Measurements from ENCODE around the gene AUTS2.
A peak's percentile ranks its signal among the peaks of the same experiment; 100 is the strongest.

AUTS2 gene

GRCh38 chr7:70540641-70541040 is 942.4 kb downstream of the AUTS2 start:
- no peak for DNase-seq

GRCh38 chr7:70542750-70543376 is 944.6 kb downstream of the AUTS2 start:
- no peak for DNase-seq

GRCh38 chr7:70544016-70544415 is 945.7 kb downstream of the AUTS2 start:
- no peak for DNase-seq

- DNase-seq: no peak
Observed at GRCh38 chr7:70545214-70545613, 946.9 kb downstream of the AUTS2 start.

GRCh38 chr7:70552141-70552540 is 953.9 kb downstream of the AUTS2 start:
- DNase-seq: no peak

GRCh38 chr7:70553364-70553763 is 955.1 kb downstream of the AUTS2 start:
- no peak for DNase-seq

- DNase-seq: no peak
Observed at GRCh38 chr7:70554646-70555045, 956.4 kb downstream of the AUTS2 start.

GRCh38 chr7:70556761-70557160 is 958.5 kb downstream of the AUTS2 start:
- DNase-seq: no peak

GRCh38 chr7:70557338-70557737 is 959.1 kb downstream of the AUTS2 start:
- no peak for DNase-seq

GRCh38 chr7:70559815-70560214 is 961.5 kb downstream of the AUTS2 start:
- DNase-seq: no peak

- no peak for DNase-seq
Observed at GRCh38 chr7:70563960-70564359, 965.7 kb downstream of the AUTS2 start.

GRCh38 chr7:70565721-70566370 is 967.6 kb downstream of the AUTS2 start:
- DNase-seq: no peak

- DNase-seq: no peak
Observed at GRCh38 chr7:70566671-70567070, 968.4 kb downstream of the AUTS2 start.

- DNase-seq: peak; percentile 94
Observed at GRCh38 chr7:70568674-70569334, 970.5 kb downstream of the AUTS2 start.

GRCh38 chr7:70569335-70569819 is 971.1 kb downstream of the AUTS2 start:
- DNase-seq: peak; percentile 99

GRCh38 chr7:70570029-70570428 is 971.8 kb downstream of the AUTS2 start:
- DNase-seq: no peak

- DNase-seq: no peak
Observed at GRCh38 chr7:70570961-70571360, 972.7 kb downstream of the AUTS2 start.

GRCh38 chr7:70571403-70571934 is 973.2 kb downstream of the AUTS2 start:
- DNase-seq: no peak

- peak; percentile 49 for DNase-seq
Observed at GRCh38 chr7:70571961-70572360, 973.7 kb downstream of the AUTS2 start.

- DNase-seq: peak; percentile 59
Observed at GRCh38 chr7:70572571-70572970, 974.3 kb downstream of the AUTS2 start.

GRCh38 chr7:70573071-70573661 is 974.9 kb downstream of the AUTS2 start:
- peak; percentile 89 for DNase-seq

- DNase-seq: no peak
Observed at GRCh38 chr7:70573696-70574095, 975.4 kb downstream of the AUTS2 start.

- no peak for DNase-seq
Observed at GRCh38 chr7:70574314-70574834, 976.1 kb downstream of the AUTS2 start.

Measured in NCI-H1092 treated with DMSO at 0.1 percent for 48 hours (cell line).